Smooth muscle cell (in vitro differentiated cells): ENCODE data around the gene FTO. TPM values are rescaled to one million over a fixed set of nuclear protein-coding genes. Genes with fewer than 3 reads are reported as not detected.

Experiments used
- DNase-seq: peaks from one replicate; lab custom pipeline; 2025; ENCODE audit not compliant: unreplicated experiment; lab: John Stamatoyannopoulos, UW
- H2AFZ ChIP-seq: fragments of 200-600 bp; sonication (generic); 2 replicates; pipeline ENCODE4 v1.6.0; 2016; ENCODE audit warnings: antibody characterized with exemption, low read depth, mild to moderate bottlenecking
- H3F3A ChIP-seq: fragments of 200-600 bp; sonication (generic); 2 replicates; pipeline ENCODE4 v1.6.0; 2017; ENCODE audit warnings: antibody characterized with exemption, low read depth
- H3K27ac ChIP-seq: fragments of 200-600 bp; sonication (generic); 2 replicates; pipeline ENCODE4 v1.5.1; 2016; ENCODE audit warnings: low read depth, mild to moderate bottlenecking
- H3K27me3 ChIP-seq: fragments of 200-600 bp; sonication (generic); 2 replicates; pipeline ENCODE4 v1.6.1; 2016; ENCODE audit warnings: low read depth, mild to moderate bottlenecking
- H3K36me3 ChIP-seq: fragments of 200-600 bp; sonication (generic); 2 replicates; pipeline ENCODE4 v1.5.1; 2016; ENCODE audit warnings: low read depth
- H3K4me1 ChIP-seq: fragments of 200-600 bp; sonication (generic); 2 replicates; pipeline ENCODE4 v1.5.1; 2016; ENCODE audit warnings: low read depth
- H3K4me2 ChIP-seq: fragments of 200-600 bp; sonication (generic); 2 replicates; pipeline ENCODE4 v1.6.0; 2016; ENCODE audit warnings: mild to moderate bottlenecking
- H3K4me3 ChIP-seq: fragments of 200-600 bp; sonication (generic); 2 replicates; pipeline ENCODE4 v1.5.1; 2016; ENCODE audit warnings: mild to moderate bottlenecking
- H3K79me2 ChIP-seq: fragments of 200-600 bp; sonication (generic); 2 replicates; pipeline ENCODE4 v1.6.0; 2016; ENCODE audit warnings: low read depth, mild to moderate bottlenecking
- H3K9ac ChIP-seq: fragments of 200-600 bp; sonication (generic); 2 replicates; pipeline ENCODE4 v1.6.0; 2016; ENCODE audit warnings: low read depth
- H3K9me3 ChIP-seq: fragments of 200-600 bp; sonication (generic); replicated peaks from 2 replicates; pipeline ENCODE4 v1.5.1; 2016; ENCODE audit warnings: low read depth
- H4K20me1 ChIP-seq: fragments of 200-600 bp; sonication (generic); 2 replicates; pipeline ENCODE4 v1.6.0; 2016; ENCODE audit warnings: low read depth
- WGBS: methylation state at CpG from one replicate; pipeline ENCODE4 v1.1.7; 2016; ENCODE audit warnings: low lambda C conversion rate; 5-methylcytosine and 5-hydroxymethylcytosine counted together
- polyA plus RNA-seq: library from polyadenylated mRNA; unstranded; fragments of >200 nt; fragmentation: Nextera tagmentation; extraction: Ambion mirVana; gene quantifications from 2 replicates; pipeline ENCODE4 v1.2.1, GENCODE V29; 2016
- total RNA-seq: library from RNA; depleted of rRNA; stranded (reverse); fragments of >200 nt; gene quantifications from 2 replicates; pipeline ENCODE4 v1.2.3, GENCODE V29; 2014
- TF ChIP-seq, protein P1 (sequence below): fragments of 200-600 bp; sonication (generic); IDR thresholded peaks from 2 replicates; pipeline ENCODE4 v1.5.1; 2017; ENCODE audit warnings: borderline replicate concordance, mild to moderate bottlenecking, antibody characterized with exemption; ENCODE audit not compliant: insufficient read depth, poor library complexity, severe bottlenecking

Gene FTO
- total and polyA plus RNA-seq, 2 experiments from 2014 or later: 81.1 to 89.9 TPM

DNA sequence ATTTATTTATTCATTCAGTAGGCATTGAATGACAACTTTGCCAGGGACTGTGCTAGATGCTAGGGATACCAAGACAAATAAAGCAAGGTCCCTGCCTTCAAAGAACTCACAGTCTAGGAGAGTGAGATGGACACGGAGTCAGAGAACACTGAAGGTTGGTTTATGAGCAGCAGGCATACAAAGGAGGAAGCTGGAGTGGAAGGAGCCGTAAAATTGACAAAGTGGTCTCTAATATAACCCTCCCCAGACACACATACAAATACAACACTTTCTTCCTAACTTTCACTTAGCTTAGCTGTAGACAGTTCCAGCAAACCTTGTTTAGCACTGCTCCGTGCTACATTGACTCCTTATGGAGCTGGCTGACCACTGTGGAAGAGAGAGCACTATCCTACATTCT lies 353.0 kb downstream of the FTO start:
- TF ChIP-seq, protein P1, sequence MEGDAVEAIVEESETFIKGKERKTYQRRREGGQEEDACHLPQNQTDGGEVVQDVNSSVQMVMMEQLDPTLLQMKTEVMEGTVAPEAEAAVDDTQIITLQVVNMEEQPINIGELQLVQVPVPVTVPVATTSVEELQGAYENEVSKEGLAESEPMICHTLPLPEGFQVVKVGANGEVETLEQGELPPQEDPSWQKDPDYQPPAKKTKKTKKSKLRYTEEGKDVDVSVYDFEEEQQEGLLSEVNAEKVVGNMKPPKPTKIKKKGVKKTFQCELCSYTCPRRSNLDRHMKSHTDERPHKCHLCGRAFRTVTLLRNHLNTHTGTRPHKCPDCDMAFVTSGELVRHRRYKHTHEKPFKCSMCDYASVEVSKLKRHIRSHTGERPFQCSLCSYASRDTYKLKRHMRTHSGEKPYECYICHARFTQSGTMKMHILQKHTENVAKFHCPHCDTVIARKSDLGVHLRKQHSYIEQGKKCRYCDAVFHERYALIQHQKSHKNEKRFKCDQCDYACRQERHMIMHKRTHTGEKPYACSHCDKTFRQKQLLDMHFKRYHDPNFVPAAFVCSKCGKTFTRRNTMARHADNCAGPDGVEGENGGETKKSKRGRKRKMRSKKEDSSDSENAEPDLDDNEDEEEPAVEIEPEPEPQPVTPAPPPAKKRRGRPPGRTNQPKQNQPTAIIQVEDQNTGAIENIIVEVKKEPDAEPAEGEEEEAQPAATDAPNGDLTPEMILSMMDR: no peak
- peaks cover 14% of the 10 kb centered on the region for H4K20me1 ChIP-seq
- no peaks in the 10 kb centered on the region for H3K9me3 ChIP-seq
- peaks cover 20% of the 10 kb centered on the region for H3K4me1 ChIP-seq
- H3K27ac ChIP-seq: no peak overlapping the region
- H3K27me3 ChIP-seq: no peaks in the 10 kb centered on the region
- peaks cover 4% of the 10 kb centered on the region for H3K36me3 ChIP-seq
- WGBS: 89% methylated on average over 3 of the region's 3 CpGs
- no peak for DNase-seq
- no peaks in the 10 kb centered on the region for H3F3A ChIP-seq
- H3K4me3 ChIP-seq: no peak overlapping the region
- H2AFZ ChIP-seq: no peak overlapping the region
- no peak overlapping the region for H3K9ac ChIP-seq
- H3K79me2 ChIP-seq: no peaks in the 10 kb centered on the region
- H3K4me2 ChIP-seq: no peak overlapping the region

DNA sequence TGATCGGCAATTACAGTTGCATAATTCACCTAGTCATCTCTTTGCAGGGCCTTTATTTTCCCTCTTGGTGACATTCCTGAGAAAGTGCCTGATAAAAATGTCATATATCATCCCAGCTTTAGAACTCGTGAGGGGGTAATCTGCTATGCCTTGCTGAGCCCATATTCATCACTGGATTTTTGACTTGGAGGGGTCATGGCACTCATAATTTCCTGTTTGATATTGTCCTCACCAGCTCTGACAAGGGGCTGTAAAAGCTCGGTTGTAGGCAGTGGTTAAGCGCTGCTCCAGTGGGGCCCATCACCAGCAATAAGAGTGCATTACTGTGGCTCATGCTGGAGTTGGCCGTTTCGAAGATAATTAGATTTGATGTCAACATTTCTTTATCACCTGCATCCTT lies 355.4 kb downstream of the FTO start:
- no peaks in the 10 kb centered on the region for H3K27me3 ChIP-seq
- H3F3A ChIP-seq: no peaks in the 10 kb centered on the region
- H3K27ac ChIP-seq: no peak overlapping the region
- H2AFZ ChIP-seq: no peak overlapping the region
- no peak overlapping the region for H3K4me2 ChIP-seq
- H3K4me3 ChIP-seq: no peak overlapping the region
- no peaks in the 10 kb centered on the region for H3K9me3 ChIP-seq
- DNase-seq: no peak
- peaks cover 4% of the 10 kb centered on the region for H3K36me3 ChIP-seq
- 75% methylated on average over 6 of the region's 6 CpGs for WGBS
- H4K20me1 ChIP-seq: peaks cover 8% of the 10 kb centered on the region
- H3K79me2 ChIP-seq: no peaks in the 10 kb centered on the region
- TF ChIP-seq, protein P1: no peak
- H3K9ac ChIP-seq: no peak overlapping the region
- H3K4me1 ChIP-seq: peaks cover 13% of the 10 kb centered on the region

DNA sequence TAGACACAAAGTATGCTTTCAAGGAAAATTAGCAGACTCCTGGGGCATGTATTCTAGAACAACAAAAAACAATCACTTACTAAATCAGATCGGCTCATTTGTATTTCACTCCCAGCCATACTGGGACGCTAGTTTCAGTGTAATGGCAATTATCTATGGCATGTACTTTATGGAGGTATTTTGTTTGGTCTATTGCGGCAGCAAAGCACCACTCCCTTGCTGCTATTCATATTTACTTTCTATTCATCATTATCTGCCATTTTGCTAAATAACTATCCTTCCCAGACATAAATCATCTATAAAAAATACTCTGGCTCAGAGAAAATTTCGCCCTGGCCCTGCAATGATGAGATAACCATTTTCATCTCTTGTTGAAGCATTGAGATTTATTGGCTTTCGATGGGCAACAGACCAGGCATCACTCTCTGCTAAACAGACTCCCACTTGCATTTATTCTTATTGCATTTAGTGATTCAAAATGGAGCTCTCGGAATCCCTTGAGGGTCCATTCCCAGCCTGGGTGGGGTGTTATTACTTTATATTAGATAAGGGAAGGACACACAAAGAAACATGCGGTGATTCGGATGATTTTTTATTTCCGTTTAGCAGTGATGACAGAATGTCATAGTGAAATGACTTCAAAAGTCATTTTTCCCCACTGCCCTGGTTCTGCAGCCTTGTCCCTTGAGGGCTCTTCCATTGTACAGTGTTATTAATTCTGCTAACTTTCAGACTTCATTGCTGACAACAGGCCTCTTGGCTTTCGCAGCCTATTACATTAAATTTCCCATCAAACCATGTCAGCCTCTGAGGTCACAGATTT lies 356.9 kb downstream of the FTO start:
- H3K27me3 ChIP-seq: no peaks in the 10 kb centered on the region
- H3K79me2 ChIP-seq: no peaks in the 10 kb centered on the region
- no peak overlapping the region for H3K9ac ChIP-seq
- H3K4me1 ChIP-seq: no peaks in the 10 kb centered on the region
- TF ChIP-seq, protein P1: no peak
- no peak overlapping the region for H2AFZ ChIP-seq
- peaks cover 3% of the 10 kb centered on the region for H4K20me1 ChIP-seq
- H3K27ac ChIP-seq: no peak overlapping the region
- H3K4me2 ChIP-seq: no peak overlapping the region
- DNase-seq: no peak
- WGBS: 90% methylated on average over 10 of the region's 10 CpGs
- H3K9me3 ChIP-seq: no peaks in the 10 kb centered on the region
- no peaks in the 10 kb centered on the region for H3F3A ChIP-seq
- H3K36me3 ChIP-seq: peaks cover 4% of the 10 kb centered on the region
- H3K4me3 ChIP-seq: no peak overlapping the region

DNA sequence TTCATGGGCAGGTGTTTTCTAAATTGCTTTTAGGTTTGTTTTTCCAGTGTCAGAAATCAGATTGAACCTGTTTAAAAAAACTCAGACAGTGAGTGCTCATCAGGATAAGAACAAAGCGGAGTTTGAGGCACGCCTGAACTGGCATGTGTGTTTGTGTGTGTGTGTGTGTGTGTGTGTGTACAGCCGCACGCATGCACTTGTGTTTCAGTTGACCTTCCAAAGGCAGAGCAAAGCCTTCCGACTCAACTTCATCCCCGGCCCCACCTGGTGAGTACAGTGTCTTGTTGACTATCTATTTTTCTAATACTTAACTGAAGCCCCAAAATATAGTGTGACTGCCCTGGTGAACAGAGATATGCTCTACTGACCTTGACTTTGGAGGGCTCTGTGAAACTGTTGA lies 357.5 kb downstream of the FTO start:
- peaks cover 4% of the 10 kb centered on the region for H3K36me3 ChIP-seq
- no peak overlapping the region for H3K9ac ChIP-seq
- H3K4me1 ChIP-seq: no peaks in the 10 kb centered on the region
- no peaks in the 10 kb centered on the region for H4K20me1 ChIP-seq
- no peak overlapping the region for H3K27ac ChIP-seq
- no peak overlapping the region for H3K4me2 ChIP-seq
- H3F3A ChIP-seq: no peaks in the 10 kb centered on the region
- no peak for DNase-seq
- no peak overlapping the region for H2AFZ ChIP-seq
- no peaks in the 10 kb centered on the region for H3K27me3 ChIP-seq
- H3K79me2 ChIP-seq: no peaks in the 10 kb centered on the region
- H3K9me3 ChIP-seq: no peaks in the 10 kb centered on the region
- H3K4me3 ChIP-seq: no peak overlapping the region
- WGBS: 97% methylated on average over 6 of the region's 6 CpGs
- TF ChIP-seq, protein P1: no peak
